ENCODE results near the gene PEAK1. TPM values are rescaled to one million over a fixed set of nuclear protein-coding genes. Genes with fewer than 3 reads are reported as not detected.

Gene PEAK1
- total RNA-seq, 2 experiments from 2014 or later, result 9.2 to 11.0 TPM

GRCh38 chr15:77104155-77104554 lies 315.7 kb downstream of the PEAK1 start:
- Mint-ChIP-seq H3K4me1 (ENCODE audit: low read depth) (no peaks in the 10 kb centered on the region), H3K36me3 (ENCODE audit: low read depth) (no peaks in the 10 kb centered on the region), H3K27ac (no peak overlapping the region), H3K4me3 (no peak overlapping the region), H3K9me3 (no peaks in the 10 kb centered on the region), H3K27me3 (no peaks in the 10 kb centered on the region)
- ChIA-PET CTCF (no interaction called here), POLR2A (no interaction called here)
- Histone ChIP-seq H3K4me1 (ENCODE audit: insufficient read depth, low read length) (no peaks in the 10 kb centered on the region), H3K4me3 (ENCODE audit: low read length) (no peak overlapping the region), H3K36me3 (ENCODE audit: insufficient read depth, low read length) (no peaks in the 10 kb centered on the region), H3K9me3 (ENCODE audit: control insufficient read depth in 1 of 2, insufficient read depth in 1 of 2, low read length in 2 of 2) (no peaks in the 10 kb centered on the region), H3K27me3 (ENCODE audit: control insufficient read depth in 1 of 2, insufficient read depth in 2 of 2, low read length in 2 of 2) (peaks cover 0 to 3% of the 10 kb centered on the region in 2 experiments), H3K27ac (ENCODE audit: low read depth in 1 of 2, low read length in 2 of 2) (no peak overlapping the region)
- TF ChIP-seq, protein P1, sequence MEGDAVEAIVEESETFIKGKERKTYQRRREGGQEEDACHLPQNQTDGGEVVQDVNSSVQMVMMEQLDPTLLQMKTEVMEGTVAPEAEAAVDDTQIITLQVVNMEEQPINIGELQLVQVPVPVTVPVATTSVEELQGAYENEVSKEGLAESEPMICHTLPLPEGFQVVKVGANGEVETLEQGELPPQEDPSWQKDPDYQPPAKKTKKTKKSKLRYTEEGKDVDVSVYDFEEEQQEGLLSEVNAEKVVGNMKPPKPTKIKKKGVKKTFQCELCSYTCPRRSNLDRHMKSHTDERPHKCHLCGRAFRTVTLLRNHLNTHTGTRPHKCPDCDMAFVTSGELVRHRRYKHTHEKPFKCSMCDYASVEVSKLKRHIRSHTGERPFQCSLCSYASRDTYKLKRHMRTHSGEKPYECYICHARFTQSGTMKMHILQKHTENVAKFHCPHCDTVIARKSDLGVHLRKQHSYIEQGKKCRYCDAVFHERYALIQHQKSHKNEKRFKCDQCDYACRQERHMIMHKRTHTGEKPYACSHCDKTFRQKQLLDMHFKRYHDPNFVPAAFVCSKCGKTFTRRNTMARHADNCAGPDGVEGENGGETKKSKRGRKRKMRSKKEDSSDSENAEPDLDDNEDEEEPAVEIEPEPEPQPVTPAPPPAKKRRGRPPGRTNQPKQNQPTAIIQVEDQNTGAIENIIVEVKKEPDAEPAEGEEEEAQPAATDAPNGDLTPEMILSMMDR (IDR thresholded peaks at IDR 0.05), result no peak
- no peak for DNase-seq
- no peak for ATAC-seq (ENCODE audit: poor library complexity)
- intact Hi-C loops (cut with DNase I, micrococcal nuclease), result no loop called here

- no peak overlapping the region for H3K27ac ChIP-seq (ENCODE audit: low read depth in 1 of 2, low read length in 2 of 2)
- TF ChIP-seq, protein P1 (IDR thresholded peaks at IDR 0.05), result no peak
- no peak for ATAC-seq (ENCODE audit: poor library complexity)
- Mint-ChIP-seq H3K4me3 (no peak overlapping the region), H3K36me3 (ENCODE audit: low read depth) (no peaks in the 10 kb centered on the region), H3K9me3 (no peaks in the 10 kb centered on the region), H3K27ac (no peak overlapping the region), H3K4me1 (ENCODE audit: low read depth) (no peaks in the 10 kb centered on the region), H3K27me3 (no peaks in the 10 kb centered on the region)
- peaks cover 0 to 3% of the 10 kb centered on the region in 2 experiments for H3K27me3 ChIP-seq (ENCODE audit: control insufficient read depth in 1 of 2, insufficient read depth in 2 of 2, low read length in 2 of 2)
- CTCF ChIA-PET, result no interaction called here
- no peaks in the 10 kb centered on the region for H3K4me1 ChIP-seq (ENCODE audit: insufficient read depth, low read length)
- DNase-seq, result no peak
- no peaks in the 10 kb centered on the region for H3K9me3 ChIP-seq (ENCODE audit: control insufficient read depth in 1 of 2, insufficient read depth in 1 of 2, low read length in 2 of 2)
- H3K36me3 ChIP-seq (ENCODE audit: insufficient read depth, low read length), result no peaks in the 10 kb centered on the region
- intact Hi-C loops (cut with DNase I, micrococcal nuclease), result no loop called here
- POLR2A ChIA-PET, result no interaction called here
- no peak overlapping the region for H3K4me3 ChIP-seq (ENCODE audit: low read length)
These were observed 320.0 kb downstream of the PEAK1 start for GRCh38 chr15:77099741-77100463.

GRCh38 chr15:77098572-77098971 lies 321.3 kb downstream of the PEAK1 start:
- intact Hi-C loops (cut with DNase I, micrococcal nuclease), result no loop called here
- Histone ChIP-seq H3K4me1 (ENCODE audit: insufficient read depth, low read length) (no peaks in the 10 kb centered on the region), H3K27ac (ENCODE audit: low read depth in 1 of 2, low read length in 2 of 2) (no peak overlapping the region), H3K4me3 (ENCODE audit: low read length) (no peak overlapping the region), H3K9me3 (ENCODE audit: control insufficient read depth in 1 of 2, insufficient read depth in 1 of 2, low read length in 2 of 2) (no peaks in the 10 kb centered on the region), H3K27me3 (ENCODE audit: control insufficient read depth in 1 of 2, insufficient read depth in 2 of 2, low read length in 2 of 2) (peaks cover 0 to 3% of the 10 kb centered on the region in 2 experiments), H3K36me3 (ENCODE audit: insufficient read depth, low read length) (no peaks in the 10 kb centered on the region)
- ChIA-PET CTCF (no interaction called here), POLR2A (no interaction called here)
- H3K27ac Mint-ChIP-seq, result no peak overlapping the region
- no peaks in the 10 kb centered on the region for H3K9me3 Mint-ChIP-seq
- no peaks in the 10 kb centered on the region for H3K36me3 Mint-ChIP-seq (ENCODE audit: low read depth)
- TF ChIP-seq, protein P1 (IDR thresholded peaks at IDR 0.05), result no peak
- no peaks in the 10 kb centered on the region for H3K4me1 Mint-ChIP-seq (ENCODE audit: low read depth)
- no peak overlapping the region for H3K4me3 Mint-ChIP-seq
- no peaks in the 10 kb centered on the region for H3K27me3 Mint-ChIP-seq
- ATAC-seq (ENCODE audit: poor library complexity) (no peak), DNase-seq (no peak)

Measured in CD4-positive, alpha-beta T cell (primary cell).